Dedifferentiated amniotic fluid mesenchymal stem cell (primary cell): ENCODE data around the gene LNPEP.

Source experiments
- DNase-seq: peaks from one replicate; pipeline ENCODE4 v3.0.0-alpha.2; 2016; ENCODE audit errors: extremely low spot score

Gene LNPEP

GRCh38 chr5:96935559-96936430, at the start of gene LNPEP:
Gene LNPEP (plus strand): TSS chr5:96936080. CDS start chr5:96936156, 76 bp downstream.
- peak; percentile 94 for DNase-seq

- peak; percentile 37 for DNase-seq
These were observed 42.5 kb upstream of the LNPEP start for GRCh38 chr5:96893342-96893741.

GRCh38 chr5:96896276-96896675, 39.6 kb upstream of the LNPEP start:
- DNase-seq: no peak

- DNase-seq: no peak
These were observed 39.1 kb upstream of the LNPEP start for GRCh38 chr5:96896806-96897205.

GRCh38 chr5:96901384-96901783, 34.5 kb upstream of the LNPEP start:
- no peak for DNase-seq

GRCh38 chr5:96901841-96902240, 34.0 kb upstream of the LNPEP start:
- no peak for DNase-seq

GRCh38 chr5:96902876-96903275, 33.0 kb upstream of the LNPEP start:
- no peak for DNase-seq

- no peak for DNase-seq
These were observed 32.6 kb upstream of the LNPEP start for GRCh38 chr5:96903300-96903699.

- DNase-seq: no peak
These were observed 31.6 kb upstream of the LNPEP start for GRCh38 chr5:96904054-96904931.

- no peak for DNase-seq
These were observed 30.0 kb upstream of the LNPEP start for GRCh38 chr5:96905864-96906263.

- DNase-seq: no peak
These were observed 26.9 kb upstream of the LNPEP start for GRCh38 chr5:96909003-96909402.

- DNase-seq: no peak
These were observed 26.4 kb upstream of the LNPEP start for GRCh38 chr5:96909435-96909834.

- DNase-seq: no peak
These were observed 24.7 kb upstream of the LNPEP start for GRCh38 chr5:96911139-96911538.

- DNase-seq: no peak
These were observed 22.6 kb upstream of the LNPEP start for GRCh38 chr5:96913233-96913632.

- DNase-seq: no peak
These were observed 16.1 kb upstream of the LNPEP start for GRCh38 chr5:96919754-96920197.

- DNase-seq: no peak
These were observed 15.0 kb upstream of the LNPEP start for GRCh38 chr5:96920744-96921355.

- DNase-seq: no peak
These were observed 13.2 kb upstream of the LNPEP start for GRCh38 chr5:96922499-96923244.

- no peak for DNase-seq
These were observed 11.8 kb upstream of the LNPEP start for GRCh38 chr5:96924016-96924443.

- DNase-seq: no peak
These were observed 9.6 kb upstream of the LNPEP start for GRCh38 chr5:96926276-96926675.

- no peak for DNase-seq
These were observed 8.9 kb upstream of the LNPEP start for GRCh38 chr5:96927008-96927407.

- DNase-seq: no peak
These were observed 6.8 kb upstream of the LNPEP start for GRCh38 chr5:96928931-96929708.
